HUES6 (cell line): Measurements from ENCODE around the gene RHBDD3.

Experiments
- H3K27ac ChIP-seq: 2 replicates; pipeline ENCODE4 v1.7.0; 2013; ENCODE audit warnings: low read depth, mild to moderate bottlenecking, low read length, inconsistent platforms
- H3K27me3 ChIP-seq: 2 replicates; pipeline ENCODE4 v1.6.1; 2013; ENCODE audit warnings: low read length; ENCODE audit not compliant: control insufficient read depth, insufficient read depth
- H3K36me3 ChIP-seq: 2 replicates; pipeline ENCODE4 v1.6.1; 2013; ENCODE audit warnings: low read length; ENCODE audit not compliant: control insufficient read depth, insufficient read depth
- H3K4me1 ChIP-seq: 2 replicates; pipeline ENCODE4 v1.6.1; 2013; ENCODE audit warnings: low read length; ENCODE audit not compliant: control insufficient read depth, insufficient read depth
- H3K4me3 ChIP-seq: 2 replicates; pipeline ENCODE4 v1.5.1; 2013; ENCODE audit warnings: low read depth, low read length
- H3K9ac ChIP-seq: one replicate; pipeline ENCODE4 v1.6.1; 2013; ENCODE audit warnings: mild to moderate bottlenecking, low read length
- H3K9me3 ChIP-seq: 2 replicates; pipeline ENCODE4 v1.6.1; 2013; ENCODE audit warnings: low read depth, low read length; ENCODE audit not compliant: control insufficient read depth, insufficient read depth

The RHBDD3 gene

GRCh38 chr22:29267858-29268510, at the start of gene RHBDD3, which contains the start of gene EWSR1:
Gene RHBDD3 (minus strand): TSS chr22:29267981. CDS start chr22:29265626, 2,355 bp downstream.
Gene EWSR1 (plus strand): TSS chr22:29268268. CDS start chr22:29268337, 69 bp downstream.
- Histone ChIP-seq H3K9ac (peak within 1 kb of the TSS; percentile 99), H3K4me3 (peak within 1 kb of the TSS; percentile 81), H3K27ac (peak within 1 kb of the TSS; percentile 100), H3K36me3 (peaks cover 72% of the 10 kb centered on the region), H3K4me1 (peaks cover 28% of the 10 kb centered on the region), H3K9me3 (no peaks in the 10 kb centered on the region), H3K27me3 (no peaks in the 10 kb centered on the region)

GRCh38 chr22:29316141-29316828, 48.5 kb upstream of the RHBDD3 start:
- peaks cover 47% of the 10 kb centered on the region for H3K27me3 ChIP-seq
- no peaks in the 10 kb centered on the region for H3K36me3 ChIP-seq
- H3K27ac ChIP-seq: no peak overlapping the region
- peaks cover 10% of the 10 kb centered on the region for H3K4me1 ChIP-seq
- no peak overlapping the region for H3K4me3 ChIP-seq
- H3K9ac ChIP-seq: no peak overlapping the region
- no peaks in the 10 kb centered on the region for H3K9me3 ChIP-seq

- H3K4me1 ChIP-seq: peaks cover 16% of the 10 kb centered on the region
These were observed 47.7 kb upstream of the RHBDD3 start, which contains the start of gene RASL10A for GRCh38 chr22:29315286-29316140. Gene RASL10A (minus strand): TSS chr22:29315697. CDS start chr22:29315246, 451 bp downstream.

GRCh38 chr22:29314537-29315285, 46.9 kb upstream of the RHBDD3 start:
- Histone ChIP-seq H3K27ac (no peak overlapping the region), H3K9me3 (no peaks in the 10 kb centered on the region), H3K9ac (peak overlapping the region; percentile 52), H3K4me1 (peaks cover 20% of the 10 kb centered on the region), H3K4me3 (peak overlapping the region; percentile 45), H3K36me3 (no peaks in the 10 kb centered on the region), H3K27me3 (peaks cover 47% of the 10 kb centered on the region)

More at GRCh38 chr22:29315286-29316140, 47.7 kb upstream of the RHBDD3 start, which contains the start of gene RASL10A:
- Histone ChIP-seq H3K9me3 (no peaks in the 10 kb centered on the region), H3K9ac (peak within 1 kb of the TSS; percentile 52), H3K27ac (no peak within 1 kb of the TSS), H3K4me3 (peak within 1 kb of the TSS; percentile 45), H3K36me3 (no peaks in the 10 kb centered on the region), H3K27me3 (peaks cover 47% of the 10 kb centered on the region)

GRCh38 chr22:29313576-29314466, 46.0 kb upstream of the RHBDD3 start:
- Histone ChIP-seq H3K9me3 (no peaks in the 10 kb centered on the region), H3K4me3 (peak overlapping the region; percentile 45; the same call in 1 of the 2 replicates), H3K27me3 (peaks cover 47% of the 10 kb centered on the region), H3K27ac (no peak overlapping the region), H3K4me1 (peaks cover 24% of the 10 kb centered on the region), H3K36me3 (no peaks in the 10 kb centered on the region), H3K9ac (no peak overlapping the region)

- Histone ChIP-seq H3K9ac (no peak overlapping the region), H3K27me3 (peaks cover 47% of the 10 kb centered on the region), H3K36me3 (no peaks in the 10 kb centered on the region), H3K4me1 (peaks cover 30% of the 10 kb centered on the region), H3K4me3 (no peak overlapping the region), H3K9me3 (no peaks in the 10 kb centered on the region), H3K27ac (no peak overlapping the region)
These were observed 45.4 kb upstream of the RHBDD3 start for GRCh38 chr22:29313126-29313575.

- Histone ChIP-seq H3K27ac (no peak overlapping the region), H3K9ac (no peak overlapping the region), H3K4me1 (peaks cover 34% of the 10 kb centered on the region), H3K9me3 (no peaks in the 10 kb centered on the region), H3K27me3 (peaks cover 47% of the 10 kb centered on the region), H3K36me3 (no peaks in the 10 kb centered on the region), H3K4me3 (no peak overlapping the region)
These were observed 44.7 kb upstream of the RHBDD3 start for GRCh38 chr22:29312218-29313125.

- H3K27ac ChIP-seq: no peak overlapping the region
- H3K4me3 ChIP-seq: no peak overlapping the region
- no peaks in the 10 kb centered on the region for H3K36me3 ChIP-seq
- H3K9me3 ChIP-seq: no peaks in the 10 kb centered on the region
- H3K9ac ChIP-seq: no peak overlapping the region
- H3K27me3 ChIP-seq: peaks cover 39% of the 10 kb centered on the region
- H3K4me1 ChIP-seq: peaks cover 36% of the 10 kb centered on the region
These were observed 43.9 kb upstream of the RHBDD3 start for GRCh38 chr22:29311464-29312217.
